GM19324 (cell line): ENCODE data around the gene MT1H.

ENCODE experiments used
- ATAC-seq: cut with Tn5 transposase; IDR thresholded peaks from one replicate; pipeline ENCODE4 v1.9.1; 2021; ENCODE audit warnings: mild to moderate bottlenecking, moderate library complexity; ENCODE audit not compliant: unreplicated experiment, low FRiP score

The MT1H gene

DNA sequence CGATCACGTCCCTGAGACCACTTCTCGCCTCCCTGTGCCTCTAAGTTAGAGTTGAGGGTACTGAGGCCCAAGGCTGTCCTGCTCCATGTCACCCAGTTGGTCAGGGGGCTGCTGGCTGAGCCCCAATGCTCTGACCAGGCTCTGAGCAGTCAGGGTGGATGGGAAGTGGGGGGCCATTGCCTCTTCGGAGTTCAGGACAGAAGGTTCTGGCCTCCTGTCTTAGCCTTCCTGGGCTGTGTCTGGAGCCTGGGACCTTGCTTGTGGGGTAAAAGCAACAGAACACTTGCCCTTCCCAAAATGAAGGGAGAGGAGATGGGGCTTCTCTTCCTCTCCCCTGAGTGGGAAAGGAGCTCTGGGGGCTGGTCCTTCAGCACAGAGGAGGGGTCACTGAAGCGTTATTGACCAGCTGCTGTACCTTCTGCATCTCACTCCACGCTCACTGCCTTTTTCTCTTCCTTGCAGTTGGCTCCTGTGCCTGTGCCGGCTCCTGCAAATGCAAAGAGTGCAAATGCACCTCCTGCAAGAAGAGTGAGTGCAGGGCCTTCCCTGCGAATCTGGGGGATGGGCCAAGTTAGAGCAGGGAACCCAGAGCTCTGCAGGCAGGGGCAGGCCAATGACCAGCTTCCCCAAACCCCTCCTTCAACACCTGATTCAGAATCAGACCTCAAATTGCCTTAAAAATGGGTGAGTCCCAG, 13.2 kb downstream of the MT1H start:
- ATAC-seq: peak; percentile 3

DNA sequence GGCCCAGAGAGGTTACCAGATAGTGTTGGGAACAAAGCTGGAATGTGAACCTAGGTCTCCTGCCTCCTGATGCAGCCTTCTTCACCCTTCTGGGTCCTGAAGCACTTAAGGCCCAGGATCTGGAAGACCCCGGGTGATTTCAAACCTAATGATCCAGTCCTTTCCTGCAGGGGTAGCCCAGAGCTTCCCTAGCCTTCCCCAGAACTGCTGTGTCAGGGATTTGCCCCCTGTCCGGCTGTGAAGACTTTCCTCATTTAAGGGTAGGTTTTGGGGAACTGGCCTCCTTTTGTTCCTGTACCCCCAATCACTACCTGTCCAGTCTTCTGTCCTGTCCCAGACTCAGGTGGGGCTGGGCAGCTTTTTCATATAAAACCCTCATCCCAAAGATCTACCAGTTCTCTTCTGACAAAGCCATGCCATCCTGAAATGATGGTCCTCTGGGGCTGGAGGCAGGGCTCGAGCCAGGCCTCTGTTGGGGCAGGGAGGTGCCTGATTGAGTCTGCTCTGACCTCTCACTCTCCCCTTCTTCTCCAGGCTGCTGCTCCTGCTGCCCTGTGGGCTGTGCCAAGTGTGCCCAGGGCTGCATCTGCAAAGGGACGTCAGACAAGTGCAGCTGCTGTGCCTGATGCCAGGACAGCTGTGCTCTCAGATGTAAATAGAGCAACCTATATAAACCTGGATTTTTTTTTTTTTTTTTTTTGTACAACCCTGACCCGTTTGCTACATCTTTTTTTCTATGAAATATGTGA, 14.0 kb downstream of the MT1H start:
- ATAC-seq: no peak

DNA sequence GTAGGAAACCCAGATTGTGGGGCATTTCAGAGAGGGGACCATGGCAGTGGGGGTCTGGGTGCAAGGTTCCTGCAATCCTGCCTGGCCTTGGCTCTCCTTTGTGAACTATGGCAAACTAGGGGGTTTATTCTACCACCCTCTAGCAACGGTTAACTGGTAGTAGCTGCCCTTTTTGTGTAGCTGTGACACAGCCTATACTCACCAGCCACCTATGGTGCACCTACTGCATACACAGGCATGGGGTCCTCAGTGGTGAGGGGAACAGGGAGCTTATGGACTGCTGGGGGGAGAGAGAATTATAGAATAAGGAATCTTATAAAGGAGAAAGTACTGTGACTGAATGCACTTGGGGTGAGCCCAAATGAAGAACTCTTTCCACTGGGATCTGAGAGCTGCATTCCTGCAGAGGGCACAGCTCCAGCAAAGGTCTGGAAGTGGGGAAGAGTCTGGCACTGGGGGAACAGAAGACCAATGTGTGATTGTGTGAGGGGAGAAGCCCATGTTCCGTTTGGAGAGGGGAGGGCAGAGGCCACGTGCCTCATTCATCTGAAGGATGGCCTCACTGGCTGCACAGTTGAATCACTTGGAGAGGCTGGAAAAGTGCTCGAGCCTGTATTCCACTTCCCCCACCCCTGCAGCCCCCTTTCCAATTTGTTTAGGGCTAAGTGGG, 14.8 kb downstream of the MT1H start:
- no peak for ATAC-seq

DNA sequence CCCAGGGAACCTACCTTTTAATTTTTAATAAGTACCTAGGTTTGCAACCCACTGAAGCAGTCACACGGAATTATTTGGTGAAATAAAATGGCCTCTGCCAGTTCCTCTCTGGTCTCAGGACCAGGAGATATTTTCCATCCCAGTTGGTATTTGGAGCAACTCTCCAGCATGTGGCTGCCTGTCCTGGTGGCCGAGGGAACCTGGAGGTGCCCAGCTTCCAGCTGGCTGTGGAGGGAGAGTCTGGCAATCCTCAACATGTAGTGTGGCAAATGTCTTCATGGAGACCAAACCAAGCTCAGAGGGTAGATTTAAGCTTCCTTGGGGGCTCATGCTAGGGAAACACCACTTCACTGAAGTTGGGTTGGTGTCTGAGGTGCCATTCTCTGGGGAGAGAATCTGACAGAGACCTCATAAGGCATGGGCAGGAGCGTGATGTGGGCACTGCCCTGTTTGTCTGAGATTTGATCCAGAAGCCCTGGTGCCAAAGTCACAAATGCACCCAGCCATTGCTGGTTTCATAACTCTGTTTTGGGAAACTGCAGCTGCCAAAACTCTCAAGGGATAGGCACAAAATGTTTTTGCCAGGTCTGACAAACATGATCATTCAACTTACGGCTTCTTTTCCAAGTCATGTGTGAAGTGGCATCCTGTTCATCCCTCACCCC, 15.4 kb downstream of the MT1H start:
- ATAC-seq: no peak

DNA sequence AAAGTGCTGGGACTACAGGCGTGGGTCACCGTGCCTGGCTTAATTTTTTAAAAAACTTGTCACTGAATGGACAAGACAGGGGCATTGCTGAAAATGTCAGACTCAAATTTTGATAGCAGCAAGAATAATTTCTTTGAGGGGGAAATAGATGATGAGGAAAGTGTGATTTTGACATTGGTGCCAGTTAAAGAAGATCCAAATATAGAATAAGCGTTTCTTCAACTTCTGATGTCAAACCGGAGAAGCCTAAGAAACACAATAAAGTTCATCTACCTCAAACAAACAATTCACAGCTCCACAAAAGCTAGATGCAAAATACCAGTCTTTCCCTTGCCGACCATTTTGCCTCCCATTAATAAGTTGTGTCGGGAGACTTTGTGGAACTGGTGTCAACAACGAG, 17.1 kb downstream of the MT1H start:
- ATAC-seq: no peak

DNA sequence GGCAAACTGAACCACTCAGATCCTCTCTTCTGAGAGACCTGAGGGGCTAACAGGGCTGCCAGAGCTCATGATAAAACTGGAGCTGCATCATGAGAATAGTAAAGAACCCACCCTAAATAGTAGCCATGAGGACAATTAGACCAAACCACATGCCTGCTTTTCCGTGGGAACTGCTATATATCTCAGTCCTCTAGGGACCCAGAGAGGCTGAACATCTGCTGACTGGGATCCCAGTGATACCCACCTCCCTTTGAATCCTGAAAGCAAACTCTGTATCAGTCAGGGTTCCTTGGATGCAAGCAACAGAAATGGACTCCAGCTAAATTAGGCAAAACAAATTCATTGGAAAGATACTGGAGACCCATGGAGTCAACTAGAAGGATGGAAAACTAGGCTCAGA, 19.1 kb downstream of the MT1H start:
- ATAC-seq: no peak

DNA sequence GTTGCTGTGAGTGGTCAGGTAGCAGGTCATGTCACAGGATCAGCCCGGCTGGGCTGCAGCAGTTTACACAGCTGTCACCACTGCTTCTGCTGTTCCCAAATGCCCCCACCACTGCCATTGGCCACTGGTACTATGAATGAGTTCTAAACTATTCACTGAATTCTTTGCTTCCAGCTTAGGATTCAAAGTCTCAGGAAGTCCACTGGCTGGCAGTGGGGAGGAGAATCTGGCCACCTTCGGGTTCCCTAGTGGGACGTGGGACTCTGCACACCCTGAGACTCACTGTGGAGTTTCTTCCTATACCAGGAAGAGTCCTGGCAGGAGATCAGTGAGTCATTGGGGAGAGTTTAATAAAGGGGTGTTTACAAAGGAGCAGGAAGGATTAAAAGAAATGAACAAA, 19.6 kb downstream of the MT1H start:
- no peak for ATAC-seq

DNA sequence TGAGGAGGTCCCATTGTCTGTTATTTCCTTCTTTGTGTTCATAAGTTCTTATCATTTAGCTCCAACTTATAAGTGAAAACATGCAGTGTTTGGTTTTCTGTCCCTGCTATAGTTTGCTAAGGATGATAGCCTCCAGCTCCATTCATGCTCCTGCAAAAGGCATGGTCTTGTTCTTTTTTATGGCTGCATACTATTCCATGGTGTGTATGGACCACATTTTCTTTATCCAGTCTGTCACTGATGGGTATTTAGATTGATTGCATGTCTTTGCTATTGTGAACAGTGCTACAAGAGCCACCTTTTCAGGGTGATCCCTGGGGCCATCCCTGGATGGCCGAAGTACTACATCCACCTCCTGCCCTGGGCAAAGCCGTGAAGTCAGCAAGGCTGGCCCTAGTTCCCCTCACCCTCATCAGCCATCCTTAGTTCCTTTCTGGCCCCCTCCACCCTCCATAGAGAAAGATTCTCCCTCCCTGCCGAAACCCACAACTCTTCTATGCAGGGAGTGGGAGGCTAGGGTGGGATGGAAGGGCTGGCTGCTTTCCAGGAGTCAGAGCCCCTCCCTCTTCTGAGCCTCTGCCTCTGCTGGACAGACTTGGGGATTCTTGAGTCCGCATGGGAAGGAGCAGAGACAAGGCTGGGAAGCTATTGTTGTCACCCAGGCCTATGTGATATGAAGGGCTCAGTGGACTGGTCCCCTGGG, 21.0 kb downstream of the MT1H start:
- ATAC-seq: no peak

DNA sequence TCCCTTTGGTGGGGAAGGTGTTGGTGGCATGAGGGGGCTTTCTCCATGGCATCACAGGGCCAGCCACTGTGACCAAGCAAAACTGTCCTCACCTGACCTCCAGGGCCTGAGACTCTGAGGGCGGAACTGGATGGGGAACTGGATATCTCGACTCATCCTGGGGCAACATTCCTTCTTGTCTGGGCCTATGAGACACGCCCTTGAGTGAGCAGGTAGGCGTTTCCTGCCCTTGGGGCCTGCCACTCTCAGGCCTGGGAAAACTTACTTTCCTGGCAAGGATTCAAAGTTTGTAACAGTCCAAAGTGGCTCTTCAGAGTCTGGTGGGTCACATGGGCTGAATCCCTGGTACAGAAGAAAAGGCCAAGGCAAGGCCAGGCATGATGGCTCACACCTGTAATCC, 22.3 kb downstream of the MT1H start:
- no peak for ATAC-seq

DNA sequence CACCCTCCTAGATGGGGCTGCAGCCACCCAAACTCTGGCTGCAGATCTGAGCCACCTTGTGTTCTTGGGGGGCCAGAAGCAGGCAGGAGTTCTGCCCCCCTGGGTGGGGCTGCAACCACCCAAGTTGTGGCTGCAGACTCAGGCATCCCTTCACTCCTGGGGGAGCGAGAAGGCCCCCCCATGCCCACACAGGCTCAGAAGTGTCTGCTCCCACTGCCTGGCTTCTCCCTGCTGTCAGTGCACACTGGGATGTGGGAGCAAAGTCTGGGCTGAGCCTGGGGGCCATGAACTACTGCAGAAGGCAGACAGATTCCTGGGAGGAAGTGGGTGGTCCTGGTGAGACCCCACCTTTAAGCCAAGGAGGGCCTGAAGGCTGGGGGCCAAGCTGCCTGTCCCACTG, 25.6 kb downstream of the MT1H start:
- no peak for ATAC-seq

DNA sequence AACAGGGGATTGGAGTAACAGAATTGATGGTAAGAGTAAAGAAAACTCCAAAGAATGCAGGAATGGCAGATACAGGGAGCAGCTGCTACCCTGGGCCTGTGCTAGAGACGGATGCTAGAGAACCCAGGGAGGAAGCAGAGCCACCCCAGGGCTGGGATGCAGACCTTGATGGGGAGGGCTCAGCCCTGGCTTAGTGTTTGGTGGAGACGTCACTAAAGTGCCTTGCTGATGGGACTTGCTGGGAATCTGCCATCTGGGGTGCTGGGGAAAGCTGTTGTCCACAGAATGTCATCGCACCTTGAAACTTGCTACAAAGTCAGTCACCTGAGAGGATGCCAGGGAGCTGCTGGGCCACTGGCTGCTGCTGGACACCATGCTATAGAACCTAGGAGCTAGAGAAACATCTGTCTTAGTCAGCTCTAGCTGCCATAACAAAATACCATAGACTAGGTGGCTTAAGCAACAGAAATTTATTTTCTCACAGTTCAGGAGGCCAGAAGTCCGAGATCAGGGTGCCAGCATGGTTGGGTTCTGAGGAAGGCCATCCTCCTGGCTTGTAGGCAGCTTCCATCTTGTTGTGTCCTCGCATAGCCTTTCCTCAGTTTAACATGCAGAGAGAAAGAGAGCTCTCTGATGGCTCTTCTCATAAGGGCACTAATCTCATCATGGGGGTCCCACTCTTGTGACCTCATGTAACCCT, 28.0 kb downstream of the MT1H start:
- no peak for ATAC-seq

DNA sequence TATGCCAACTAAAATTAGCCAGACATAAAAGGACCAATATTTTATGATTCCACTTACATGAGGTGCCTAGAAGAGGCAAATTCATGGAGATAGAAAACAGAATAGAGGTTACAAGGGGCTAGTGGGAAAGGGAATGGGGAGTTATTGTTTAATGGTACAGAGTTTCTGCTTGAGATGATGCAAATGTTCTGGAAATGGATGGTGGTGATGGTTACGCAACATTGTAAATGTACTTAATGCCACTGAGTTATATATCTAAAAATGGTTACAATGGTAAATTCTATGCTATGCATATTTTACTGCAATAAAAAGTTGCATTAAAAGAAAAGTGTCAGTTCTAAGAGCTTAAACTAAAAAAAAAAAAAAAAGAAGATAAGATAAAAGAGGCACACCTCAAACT, 30.6 kb downstream of the MT1H start:
- no peak for ATAC-seq

DNA sequence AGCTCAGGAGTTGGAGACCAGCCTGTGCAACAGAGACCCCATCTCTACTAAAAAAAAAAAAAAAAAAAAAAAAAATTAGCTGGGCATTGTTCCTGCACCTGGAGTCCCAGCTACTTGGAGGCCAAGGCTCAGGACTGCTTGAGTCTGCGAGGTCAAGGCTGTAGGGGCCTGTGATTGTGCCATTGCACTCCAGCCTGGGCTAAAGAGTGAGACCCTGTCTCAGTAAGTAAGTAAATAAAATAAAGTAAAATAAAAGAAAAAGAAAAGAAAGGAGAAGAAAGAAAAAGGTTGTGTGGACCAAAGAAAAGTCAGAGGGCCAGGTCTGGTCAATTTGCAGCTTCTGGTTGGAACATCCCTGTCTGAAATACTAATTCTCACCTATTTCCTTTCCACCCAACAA, 31.0 kb downstream of the MT1H start:
- ATAC-seq: no peak

DNA sequence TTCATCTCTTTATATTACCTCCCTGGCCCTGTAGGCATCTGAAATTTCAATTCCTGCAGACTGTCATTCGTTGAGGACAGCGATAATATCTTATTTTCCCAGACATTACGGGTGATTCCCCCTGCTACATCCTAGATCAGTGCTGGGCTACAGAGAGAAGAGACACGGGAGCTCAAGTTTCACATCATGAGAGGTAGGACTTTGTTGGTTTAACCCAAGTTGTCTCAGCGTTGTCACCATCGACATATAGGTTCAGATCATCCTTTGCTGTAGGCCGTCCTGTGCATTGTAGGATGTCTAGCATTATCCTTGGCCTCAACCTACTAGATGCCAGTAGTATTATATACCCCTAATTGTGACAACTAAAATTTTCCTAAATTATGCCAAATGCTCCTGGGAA, 31.9 kb downstream of the MT1H start:
- no peak for ATAC-seq

DNA sequence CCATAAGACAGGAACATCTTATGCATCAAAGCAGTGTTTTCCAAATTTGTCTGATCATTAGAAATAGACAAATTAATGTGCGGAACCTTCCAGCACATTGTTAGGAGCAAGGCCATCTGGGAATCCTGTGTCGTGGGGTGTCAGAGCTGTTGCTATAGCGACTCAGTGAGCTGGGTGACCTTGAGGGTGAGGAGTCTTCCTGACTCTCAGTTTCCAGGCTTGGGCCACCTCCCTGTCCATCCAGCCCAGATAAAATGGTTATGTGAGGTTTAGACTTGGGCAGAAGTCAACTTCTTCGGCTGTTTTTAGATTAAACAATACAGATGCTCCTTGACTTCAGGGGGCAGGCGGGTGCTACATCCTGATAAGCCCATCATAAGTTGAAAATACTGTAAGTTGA, 33.2 kb downstream of the MT1H start:
- ATAC-seq: no peak

DNA sequence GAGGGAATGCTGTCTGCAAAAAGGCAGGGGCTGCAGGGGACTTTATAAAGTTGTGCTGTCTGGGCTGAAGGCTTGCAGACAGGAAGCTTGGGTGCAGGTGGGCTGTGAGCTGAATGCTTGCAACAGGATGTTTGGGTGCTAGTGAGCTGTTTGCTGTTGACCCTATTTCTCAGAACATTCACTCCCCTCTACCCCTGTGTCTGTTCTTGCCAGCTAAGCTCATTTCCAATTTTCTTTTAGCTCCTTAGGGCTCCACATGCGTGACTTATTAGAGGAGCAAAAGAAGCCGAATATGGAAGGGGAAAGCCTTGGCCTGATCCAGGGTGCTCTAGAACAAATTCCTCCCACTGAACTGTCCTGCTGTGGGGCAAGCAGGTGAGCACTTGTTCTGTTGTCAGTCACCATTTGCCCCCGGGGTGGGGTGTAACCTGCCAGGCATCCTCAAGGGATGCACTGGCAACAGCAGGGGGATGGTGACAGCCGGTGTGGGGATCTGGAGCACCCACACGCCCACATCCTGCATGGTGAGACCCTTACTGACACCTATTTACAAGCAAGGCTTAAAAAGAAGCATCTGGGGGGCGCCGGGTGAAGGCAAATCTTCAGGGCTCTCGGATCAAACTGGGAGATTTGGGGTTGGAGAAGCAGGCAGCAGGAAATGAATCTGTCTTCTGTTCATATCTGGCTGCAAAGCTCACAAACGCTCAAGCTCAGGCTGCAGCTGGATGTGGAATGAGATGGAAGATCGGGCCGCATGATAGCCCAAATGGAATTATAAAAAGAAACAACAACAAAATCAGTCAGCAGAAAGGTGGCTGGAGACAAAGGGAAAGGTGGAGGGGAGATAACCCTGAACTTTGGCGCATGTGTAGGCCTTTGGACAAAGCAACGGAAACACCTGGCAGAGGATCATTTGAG, 39.2 kb downstream of the MT1H start:
- no peak for ATAC-seq

DNA sequence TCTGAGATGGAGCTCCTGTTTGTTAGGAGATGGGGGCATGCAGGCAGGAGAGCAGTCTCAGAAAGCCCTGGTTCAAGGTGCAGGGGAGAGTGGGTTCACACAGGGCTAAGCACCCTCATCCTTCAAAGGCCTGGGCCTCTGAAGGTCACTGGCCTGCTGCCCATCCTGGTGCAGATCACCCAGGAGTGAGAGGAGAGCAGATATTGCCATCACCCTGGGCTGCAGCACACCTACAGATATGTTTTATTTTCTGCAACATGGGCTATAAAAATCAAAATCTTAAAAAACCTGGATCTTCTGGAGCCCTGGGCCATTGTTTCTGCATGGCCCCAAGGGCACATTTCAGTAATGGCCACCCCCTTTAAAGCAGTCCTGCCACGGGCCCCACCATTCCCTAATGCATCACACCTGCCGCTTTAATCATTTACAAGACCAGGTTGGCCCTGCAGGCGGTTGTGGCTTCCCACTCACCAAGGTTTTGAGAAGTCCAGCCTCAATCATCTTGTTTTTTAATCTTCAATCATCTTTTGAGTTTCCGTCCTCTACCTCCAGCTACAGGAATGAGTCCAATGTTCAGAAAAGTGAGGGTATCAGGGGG, 39.9 kb downstream of the MT1H start:
- no peak for ATAC-seq

DNA sequence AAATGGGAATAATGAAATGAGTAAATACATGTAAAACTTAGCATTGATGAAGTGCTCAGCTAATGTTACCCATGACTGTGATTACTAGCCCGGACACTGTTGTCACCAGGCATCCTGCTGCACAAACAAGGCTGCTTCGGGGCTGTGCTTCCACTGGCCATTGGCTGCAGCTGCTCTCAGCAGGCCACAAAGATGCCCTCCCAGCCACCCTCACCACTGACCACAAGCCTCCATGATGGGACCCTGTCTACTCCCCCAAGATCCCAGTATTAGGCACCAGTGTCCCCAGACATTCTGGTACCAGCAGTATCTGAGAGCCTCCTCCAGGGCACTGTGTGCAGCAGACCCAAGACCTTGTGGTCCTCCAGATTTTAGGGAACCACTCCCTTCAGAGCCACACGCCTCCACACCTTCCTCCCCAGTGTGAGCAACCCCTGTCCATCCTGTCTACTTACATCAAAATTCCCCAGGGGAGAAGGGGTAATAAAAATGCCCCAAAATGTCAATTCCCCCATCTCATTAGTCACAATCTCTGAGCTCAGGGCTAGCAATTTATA, 40.6 kb downstream of the MT1H start:
- ATAC-seq: no peak
